HepG2 (cell line): Measurements from ENCODE around the gene DNAJA3. TPM values are rescaled to one million over a fixed set of nuclear protein-coding genes. Genes with fewer than 3 reads are reported as not detected.

Source experiments
- ATF4 ChIP-seq, 2 experiments: fragments of 450-650 bp in 1 of 2; sonication (generic) in 1 of 2; formaldehyde crosslinking; IDR thresholded peaks; 2 replicates each; pipeline versions ENCODE4 v1.5.0 to v1.8.0; 2020 to 2022; ENCODE audit warnings: mild to moderate bottlenecking in 1 of 2, missing genetic modification reagents in 1 of 2
- DR1 ChIP-seq: sonication (generic); formaldehyde crosslinking; IDR thresholded peaks from 2 replicates; pipeline ENCODE4 v1.8.0; 2021; ENCODE audit warnings: mild to moderate bottlenecking, missing genetic modification reagents, inconsistent platforms
- HNF1A ChIP-seq, 2 experiments: sonication (generic) in 1 of 2; formaldehyde crosslinking in 1 of 2; IDR thresholded peaks; 2 replicates each; pipeline versions ENCODE4 v1.4.0 to v1.6.1; 2016 to 2020; ENCODE audit warnings: borderline replicate concordance in 1 of 2, low read depth in 1 of 2, mild to moderate bottlenecking in 1 of 2, missing genetic modification reagents in 1 of 2
- KLF9 ChIP-seq: IDR thresholded peaks from 2 replicates; pipeline ENCODE4 v1.6.1; 2016; ENCODE audit warnings: low read depth
- MBNL3 ChIP-seq: fragments of 250-450 bp; sonication (Bioruptor Pico); conservative IDR thresholded peaks from 2 replicates; pipeline ENCODE4 v1.8.0; 2022; ENCODE audit warnings: mild to moderate bottlenecking, inconsistent platforms
- NCOA2 ChIP-seq: sonication (generic); formaldehyde crosslinking; IDR thresholded peaks from 2 replicates; pipeline ENCODE4 v1.8.0; 2022; ENCODE audit warnings: inconsistent platforms
- NFIB ChIP-seq: sonication (generic); formaldehyde crosslinking; IDR thresholded peaks from 2 replicates; pipeline ENCODE4 v1.9.0; 2021; ENCODE audit warnings: missing genetic modification reagents, mild to moderate bottlenecking, borderline replicate concordance
- POLR2A ChIP-seq, 2 experiments: IDR thresholded peaks; 2 replicates each; pipeline ENCODE4 v1.6.1; 2011; ENCODE audit warnings: low read depth in 2 of 2, low read length in 2 of 2, mild to moderate bottlenecking in 1 of 2, moderate library complexity in 1 of 2; ENCODE audit not compliant: insufficient read depth in 1 of 2
- RARA ChIP-seq: IDR thresholded peaks from 2 replicates; pipeline ENCODE4 v1.6.1; 2016; ENCODE audit warnings: missing genetic modification reagents, missing compliant biosample characterization
- SALL1 ChIP-seq: sonication (generic); formaldehyde crosslinking; IDR thresholded peaks from 2 replicates; pipeline ENCODE4 v1.8.0; 2022; ENCODE audit warnings: mild to moderate bottlenecking, missing genetic modification reagents
- TARDBP ChIP-seq: sonication (generic); formaldehyde crosslinking; IDR thresholded peaks from 2 replicates; pipeline ENCODE4 v1.8.0; 2022; ENCODE audit warnings: mild to moderate bottlenecking, missing genetic modification reagents
- ZFP62 ChIP-seq: sonication (generic); formaldehyde crosslinking; IDR thresholded peaks from 2 replicates; pipeline ENCODE4 v1.4.0; 2020; ENCODE audit warnings: missing genetic modification reagents
- ZNF567 ChIP-seq: sonication (generic); formaldehyde crosslinking; IDR thresholded peaks from 2 replicates; pipeline ENCODE4 v1.8.1; 2023; ENCODE audit warnings: mild to moderate bottlenecking, missing genetic modification reagents, borderline replicate concordance
- ZNF589 ChIP-seq: sonication (generic); formaldehyde crosslinking; conservative IDR thresholded peaks from 2 replicates; pipeline ENCODE4 v1.8.0; 2022; ENCODE audit warnings: mild to moderate bottlenecking, moderate library complexity, missing genetic modification reagents
- ZNF703 ChIP-seq: sonication (generic); formaldehyde crosslinking; IDR thresholded peaks from 2 replicates; pipeline ENCODE4 v1.5.1; 2020; ENCODE audit warnings: missing genetic modification reagents, mild to moderate bottlenecking, moderate library complexity, borderline replicate concordance
- ZNF841 ChIP-seq: sonication (generic); formaldehyde crosslinking; IDR thresholded peaks from 2 replicates; pipeline ENCODE4 v1.8.1; 2023; ENCODE audit warnings: missing genetic modification reagents, borderline replicate concordance
- ZNF879 ChIP-seq: sonication (generic); formaldehyde crosslinking; IDR thresholded peaks from 2 replicates; pipeline ENCODE4 v1.8.1; 2023; ENCODE audit warnings: missing genetic modification reagents
- polyA plus RNA-seq, 8 experiments: library from polyadenylated mRNA; depleted of rRNA in 3 of 8; stranded (reverse) in 7 of 8; unstranded in 1 of 8; fragments of >200 nt; fragmentation: Illumina TruSeq in 4 of 8; extraction: Trizol in 4 of 8; gene quantifications; 2 replicates each; pipeline versions ENCODE4 v1.2.1 to v1.2.3, GENCODE V29; 2011 to 2016; ENCODE audit warnings: low read depth in 4 of 8, missing spikeins in 1 of 8, mixed read lengths in 1 of 8; ENCODE audit not compliant: insufficient read depth in 1 of 8
- total RNA-seq, 5 experiments: library from RNA; depleted of rRNA; stranded (reverse); fragments of >200 nt; fragmentation: Illumina TruSeq; extraction: Trizol; gene quantifications; 2 replicates each; pipeline ENCODE4 v1.2.3, GENCODE V29; 2016; ENCODE audit warnings: low read depth in 1 of 5
- TF ChIP-seq, protein P1 (sequence below): sonication (generic); formaldehyde crosslinking; IDR thresholded peaks from 2 replicates; pipeline ENCODE4 v1.5.0; 2020; ENCODE audit warnings: missing genetic modification reagents
- TF ChIP-seq, protein P2 (sequence below): sonication (generic); formaldehyde crosslinking; IDR thresholded peaks from 2 replicates; pipeline ENCODE4 v1.4.0; 2020; ENCODE audit warnings: missing genetic modification reagents
- TF ChIP-seq, protein P3 (sequence below): sonication (generic); formaldehyde crosslinking; IDR thresholded peaks from 2 replicates; pipeline ENCODE4 v1.4.0; 2020; ENCODE audit warnings: mild to moderate bottlenecking, missing genetic modification reagents, borderline replicate concordance

Gene DNAJA3
- total and polyA plus RNA-seq, 2 of the 13 experiments (the other 11 are each of a cell fraction or from before 2014, with no cell fraction given) = 77.0 to 83.3 TPM

- TF ChIP-seq HNF1A (IDR thresholded peaks at IDR 0.05; ENCODE audit: low read depth) = no peak; the same call in 1 of the 2 replicates
- TF ChIP-seq HNF1A (CRISPR knock-in tag; IDR thresholded peaks at IDR 0.05; ENCODE audit: borderline replicate concordance) = peak; percentile 74
- no peak for TF ChIP-seq ZNF841 (CRISPR knock-in tag)
- TF ChIP-seq MBNL3 (CRISPR knock-in tag) = no peak
- TF ChIP-seq, protein P1, sequence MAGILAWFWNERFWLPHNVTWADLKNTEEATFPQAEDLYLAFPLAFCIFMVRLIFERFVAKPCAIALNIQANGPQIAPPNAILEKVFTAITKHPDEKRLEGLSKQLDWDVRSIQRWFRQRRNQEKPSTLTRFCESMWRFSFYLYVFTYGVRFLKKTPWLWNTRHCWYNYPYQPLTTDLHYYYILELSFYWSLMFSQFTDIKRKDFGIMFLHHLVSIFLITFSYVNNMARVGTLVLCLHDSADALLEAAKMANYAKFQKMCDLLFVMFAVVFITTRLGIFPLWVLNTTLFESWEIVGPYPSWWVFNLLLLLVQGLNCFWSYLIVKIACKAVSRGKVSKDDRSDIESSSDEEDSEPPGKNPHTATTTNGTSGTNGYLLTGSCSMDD (CRISPR knock-in tag) = no peak
- peak; percentile 60; the same call in 1 of the 2 replicates for TF ChIP-seq RARA
- TF ChIP-seq, protein P2, sequence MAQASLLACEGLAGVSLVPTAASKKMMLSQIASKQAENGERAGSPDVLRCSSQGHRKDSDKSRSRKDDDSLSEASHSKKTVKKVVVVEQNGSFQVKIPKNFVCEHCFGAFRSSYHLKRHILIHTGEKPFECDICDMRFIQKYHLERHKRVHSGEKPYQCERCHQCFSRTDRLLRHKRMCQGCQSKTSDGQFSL = no peak
- no peak; the same call in 1 of the 2 replicates for TF ChIP-seq NCOA2 (CRISPR knock-in tag)
- TF ChIP-seq ZFP62 (CRISPR knock-in tag) = no peak
- TF ChIP-seq ATF4 (CRISPR knock-in tag; IDR thresholded peaks at IDR 0.05) = peak in 1 of 2 experiments; percentile 66; a peak in 1 of 4 replicates
- TF ChIP-seq NFIB (CRISPR knock-in tag) = no peak
- no peak for TF ChIP-seq ZNF703 (CRISPR knock-in tag)
- peak; percentile 67 for TF ChIP-seq ZNF567 (CRISPR knock-in tag)
- peak; percentile 90 for TF ChIP-seq SALL1 (CRISPR knock-in tag)
- TF ChIP-seq POLR2A (IDR thresholded peaks at IDR 0.05; ENCODE audit: insufficient read depth in 1 of 2, low read depth in 2 of 2, low read length in 2 of 2) = peak; percentile 85 to 99
- TF ChIP-seq DR1 = no peak; the same call in none of the 2 replicates
- TF ChIP-seq KLF9 (CRISPR knock-in tag) = peak; percentile 75; the same call in 1 of the 2 replicates
- TF ChIP-seq, protein P3, sequence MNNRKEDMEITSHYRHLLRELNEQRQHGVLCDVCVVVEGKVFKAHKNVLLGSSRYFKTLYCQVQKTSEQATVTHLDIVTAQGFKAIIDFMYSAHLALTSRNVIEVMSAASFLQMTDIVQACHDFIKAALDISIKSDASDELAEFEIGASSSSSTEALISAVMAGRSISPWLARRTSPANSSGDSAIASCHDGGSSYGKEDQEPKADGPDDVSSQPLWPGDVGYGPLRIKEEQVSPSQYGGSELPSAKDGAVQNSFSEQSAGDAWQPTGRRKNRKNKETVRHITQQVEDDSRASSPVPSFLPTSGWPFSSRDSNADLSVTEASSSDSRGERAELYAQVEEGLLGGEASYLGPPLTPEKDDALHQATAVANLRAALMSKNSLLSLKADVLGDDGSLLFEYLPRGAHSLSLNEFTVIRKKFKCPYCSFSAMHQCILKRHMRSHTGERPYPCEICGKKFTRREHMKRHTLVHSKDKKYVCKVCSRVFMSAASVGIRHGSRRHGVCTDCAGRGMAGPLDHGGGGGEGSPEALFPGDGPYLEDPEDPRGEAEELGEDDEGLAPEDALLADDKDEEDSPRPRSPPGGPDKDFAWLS (CRISPR knock-in tag) = no peak
- 0 out of 2 replicates have a peak, but pooled peaks have one; percentile 70 for TF ChIP-seq ZNF589 (CRISPR knock-in tag)
- TF ChIP-seq ZNF879 (CRISPR knock-in tag) = no peak
- peak; percentile 88 for TF ChIP-seq TARDBP
Observed at GRCh38 chr16:4475880-4476788, 50.5 kb downstream of the DNAJA3 start, which contains the start of gene HMOX2 (continued).
